Suprapubic skin (tissue), 4 donors: ENCODE results near the gene PRDX6.

Experiments used
- CTCF ChIP-seq, 2 donors: fragments of 200-600 bp in 1 of 2; fragments of 450-650 bp in 1 of 2; sonication (generic) in 1 of 2; IDR thresholded peaks; one replicate each; pipeline ENCODE4 v1.5.1; 2016 to 2019; ENCODE audit warnings: antibody characterized with exemption in 2 of 2, mild to moderate bottlenecking in 1 of 2, moderate library complexity in 1 of 2
- EP300 ChIP-seq: sonication (generic); formaldehyde crosslinking; IDR thresholded peaks from one replicate; pipeline ENCODE4 v1.6.1; 2017; ENCODE audit warnings: antibody characterized with exemption
- POLR2A ChIP-seq, 2 donors: fragments of 450-650 bp; IDR thresholded peaks; one replicate each; pipeline ENCODE4 v1.6.1; 2017; ENCODE audit warnings: antibody characterized with exemption in 2 of 2, mild to moderate bottlenecking in 2 of 2, moderate library complexity in 2 of 2
- POLR2AphosphoS5 ChIP-seq, 3 donors: sonication (generic); formaldehyde crosslinking; IDR thresholded peaks; one replicate each; pipeline ENCODE4 v1.6.1; 2017; ENCODE audit warnings: antibody characterized with exemption in 3 of 3

GRCh38 chr1:173440430-173440829 lies 36.7 kb upstream of the PRDX6 start:
- TF ChIP-seq CTCF (IDR thresholded peaks at IDR 0.05) = no peak
- no peak for TF ChIP-seq EP300
- no peak for TF ChIP-seq POLR2AphosphoS5 (IDR thresholded peaks at IDR 0.05)
- no peak for TF ChIP-seq POLR2A (IDR thresholded peaks at IDR 0.05)
